Transverse colon (tissue), 4 donors: ENCODE data around the gene ANTXR2. TPM values are rescaled to one million over a fixed set of nuclear protein-coding genes. Genes with fewer than 3 reads are reported as not detected.
A peak's percentile ranks its signal among the peaks of the same experiment; 100 is the strongest.

Source experiments
- DNase-seq: peaks from one replicate; pipeline ENCODE4 v3.0.0-alpha.2; 2019
- H3K27ac ChIP-seq, 4 donors: fragments of 200-600 bp; sonication (generic); 2 replicates each; pipeline ENCODE4 v1.5.1; 2016 to 2018; ENCODE audit warnings: inconsistent platforms in 4 of 4
- H3K27me3 ChIP-seq: fragments of 200-600 bp; sonication (generic); 2 replicates; pipeline ENCODE4 v1.5.1; 2017; ENCODE audit warnings: inconsistent platforms
- H3K36me3 ChIP-seq, 4 donors: fragments of 200-600 bp; sonication (generic); 2 replicates each; pipeline ENCODE4 v1.5.1; 2017 to 2019; ENCODE audit warnings: inconsistent platforms in 4 of 4
- H3K4me1 ChIP-seq, 4 donors: fragments of 200-600 bp; sonication (generic); 2 replicates each; pipeline ENCODE4 v1.5.1; 2017 to 2020; ENCODE audit warnings: inconsistent platforms in 4 of 4
- H3K4me3 ChIP-seq, 4 donors: fragments of 200-600 bp; sonication (generic); 1 replicate in 1 of 4; 2 replicates in 3 of 4; pipeline versions ENCODE4 v1.5.1 to v1.6.1; 2017 to 2019; ENCODE audit warnings: inconsistent platforms in 4 of 4
- H3K9me3 ChIP-seq, 2 donors: fragments of 200-600 bp; sonication (generic); 2 replicates each; pipeline ENCODE4 v1.5.1; 2017 to 2019; ENCODE audit warnings: inconsistent platforms in 2 of 2
- CTCF ChIP-seq, 5 experiments: fragments of 200-600 bp in 3 of 5; fragments of 450-650 bp in 2 of 5; sonication (generic) in 3 of 5; IDR thresholded peaks; 1 replicate in 2 of 5; 2 replicates in 3 of 5; pipeline ENCODE4 v1.5.1; 2016 to 2017; ENCODE audit warnings: antibody characterized with exemption in 5 of 5, inconsistent platforms in 3 of 5, mild to moderate bottlenecking in 2 of 5, moderate library complexity in 1 of 5
- EP300 ChIP-seq: sonication (generic); formaldehyde crosslinking; IDR thresholded peaks from one replicate; pipeline ENCODE4 v1.6.1; 2017; ENCODE audit warnings: antibody characterized with exemption, low read depth
- POLR2A ChIP-seq: fragments of 450-650 bp; IDR thresholded peaks from one replicate; pipeline ENCODE4 v1.6.1; 2016; ENCODE audit warnings: antibody characterized with exemption, mild to moderate bottlenecking, moderate library complexity
- POLR2AphosphoS5 ChIP-seq, 3 donors: sonication (generic); formaldehyde crosslinking; IDR thresholded peaks; one replicate each; pipeline ENCODE4 v1.6.1; 2016; ENCODE audit warnings: antibody characterized with exemption in 3 of 3
- WGBS, 2 donors: methylation state at CpG; one replicate each; pipeline ENCODE4 v1.1.5; 2018; ENCODE audit warnings: low coverage in 1 of 2; 5-methylcytosine and 5-hydroxymethylcytosine counted together
- in situ Hi-C, 4 donors: fragments of 200-750 bp; cut with MboI; loops; one replicate each; pipeline versions ENCODE4 v1.15.0 to v1.15.1; 2017; ENCODE audit warnings: low sequenced_read_pairs in 3 of 4, low pct_ligation_motif_present in 1 of 4, low pct_unique_long_range_greater_than_20kb in 1 of 4
- intact Hi-C: fragments of 100-400 bp; cut with DNase I; formaldehyde crosslinking; loops from one replicate; pipeline ENCODE4 v1.15.1; 2023; ENCODE audit warnings: low total_unique reads
- total RNA-seq, 4 donors: library from RNA; depleted of rRNA; stranded (reverse); fragments of >200 nt; gene quantifications; one replicate each; pipeline ENCODE4 v1.1.0, GENCODE V29; 2016

The ANTXR2 gene
- total RNA-seq, 4 donors from 2014 or later, result 46.8 to 89.8 (median 76.0) TPM

- in situ Hi-C loops, result no loop called here
- Histone ChIP-seq H3K4me1 (peaks cover 10 to 55% (median 30%) of the 10 kb centered on the region in 4 donors), H3K9me3 (no peaks in the 10 kb centered on the region), H3K27ac (peak overlapping the region; percentile 93 to 97 (median 96)), H3K27me3 (no peaks in the 10 kb centered on the region), H3K4me3 (peak overlapping the region; percentile 84 to 95 (median 90)), H3K36me3 (peaks cover 0 to 4% (median 0%) of the 10 kb centered on the region in 4 donors)
- intact Hi-C loops, result loop anchor here (5.0 kb wide), 1 partner anchor 109 kb away; no protein-coding TSS in a partner anchor
- 17 to 24% methylated on average over 4 of the region's 4 CpGs for WGBS, 2 donors
- TF ChIP-seq POLR2AphosphoS5 (IDR thresholded peaks at IDR 0.05), result no peak
- TF ChIP-seq POLR2A, result no peak
- TF ChIP-seq EP300, result no peak
- no peak for TF ChIP-seq CTCF (IDR thresholded peaks at IDR 0.05)
- DNase-seq, result no peak
These were observed 512 bp upstream of the ANTXR2 start for GRCh38 chr4:80073473-80074008.

- H3K9me3 ChIP-seq, result no peaks in the 10 kb centered on the region
- H3K36me3 ChIP-seq, result peaks cover 0 to 14% (median 0%) of the 10 kb centered on the region in 4 donors
- TF ChIP-seq POLR2AphosphoS5 (IDR thresholded peaks at IDR 0.05), result no peak
- TF ChIP-seq CTCF (IDR thresholded peaks at IDR 0.05), result no peak
- TF ChIP-seq POLR2A, result no peak
- no peak for TF ChIP-seq EP300
- peak; percentile 55 for DNase-seq
- peaks cover 10 to 65% (median 32%) of the 10 kb centered on the region in 4 donors for H3K4me1 ChIP-seq
- intact Hi-C loops (loop anchor here (5.0 kb wide), 1 partner anchor 110 kb away; no protein-coding TSS in a partner anchor), in situ Hi-C loops (no loop called here)
- WGBS, 2 donors, result 0% methylated on average over 12 of the region's 37 CpGs; no CpG with 5 or more reads in 1 of the 2 donors
- no peaks in the 10 kb centered on the region for H3K27me3 ChIP-seq
- H3K4me3 ChIP-seq, result peak overlapping the region; percentile 84 to 95 (median 90)
- H3K27ac ChIP-seq, result peak overlapping the region; percentile 93 to 97 (median 96)
These were observed 743 bp downstream of the ANTXR2 start for GRCh38 chr4:80072228-80072743.

- intact Hi-C loops, result loop anchor here (5.0 kb wide), 1 partner anchor 111 kb away; no protein-coding TSS in a partner anchor
- Histone ChIP-seq H3K9me3 (no peaks in the 10 kb centered on the region), H3K27ac (peak overlapping the region; percentile 93 to 97 (median 96)), H3K36me3 (peaks cover 0 to 14% (median 2%) of the 10 kb centered on the region in 4 donors), H3K4me1 (peaks cover 10 to 62% (median 32%) of the 10 kb centered on the region in 4 donors), H3K27me3 (no peaks in the 10 kb centered on the region), H3K4me3 (peak overlapping the region; percentile 84 to 95 (median 90))
- in situ Hi-C loops, result no loop called here
- TF ChIP-seq POLR2A (no peak), CTCF (IDR thresholded peaks at IDR 0.05) (no peak), EP300 (no peak), POLR2AphosphoS5 (IDR thresholded peaks at IDR 0.05) (no peak)
- DNase-seq, result no peak
- WGBS, 2 donors, result 4 to 8% methylated on average over 3 to 15 of the region's 15 CpGs
These were observed 1.3 kb downstream of the ANTXR2 start for GRCh38 chr4:80071604-80072227.

- Histone ChIP-seq H3K27ac (peak overlapping the region; percentile 93 to 97 (median 96)), H3K36me3 (peaks cover 0 to 14% (median 2%) of the 10 kb centered on the region in 4 donors), H3K4me3 (peak overlapping the region; percentile 84 to 95 (median 90)), H3K4me1 (peaks cover 10 to 60% (median 32%) of the 10 kb centered on the region in 4 donors), H3K27me3 (no peaks in the 10 kb centered on the region), H3K9me3 (no peaks in the 10 kb centered on the region)
- no peak for TF ChIP-seq CTCF (IDR thresholded peaks at IDR 0.05)
- TF ChIP-seq EP300, result no peak
- no peak for TF ChIP-seq POLR2A
- peak in 1 of 3 donors; percentile 28 for TF ChIP-seq POLR2AphosphoS5 (IDR thresholded peaks at IDR 0.05)
- in situ Hi-C loops, result no loop called here
- 15 to 22% methylated on average over 5 to 6 of the region's 6 CpGs for WGBS, 2 donors
- intact Hi-C loops, result loop anchor here (5.0 kb wide), 1 partner anchor 111 kb away; no protein-coding TSS in a partner anchor
- no peak for DNase-seq
These were observed 2.0 kb downstream of the ANTXR2 start for GRCh38 chr4:80070880-80071603.
